ENCODE measurements around the gene CLCN2. TPM values are rescaled to one million over a fixed set of nuclear protein-coding genes. Genes with fewer than 3 reads are reported as not detected.

CLCN2 gene
- total RNA-seq, 1 donor from 2014 or later, result 9.0 TPM

GRCh38 chr3:184372296-184372821 is 11.0 kb upstream of the CLCN2 start:
- Mint-ChIP-seq H3K4me3 (ENCODE audit: unreplicated experiment) (no peak overlapping the region), H3K27ac (ENCODE audit: unreplicated experiment) (no peak overlapping the region), H3K27me3 (ENCODE audit: low read depth, unreplicated experiment) (peaks cover 19% of the 10 kb centered on the region), H3K4me1 (ENCODE audit: low read depth, unreplicated experiment) (peaks cover 26% of the 10 kb centered on the region), H3K9me3 (ENCODE audit: unreplicated experiment) (no peaks in the 10 kb centered on the region), H3K36me3 (ENCODE audit: low read depth, unreplicated experiment) (peaks cover 13% of the 10 kb centered on the region)
- DNase-seq (ENCODE audit: low read depth) (no peak), FAIRE-seq (no peak)
- H3K4me2 ChIP-seq (ENCODE audit: low read length), result no peak overlapping the region
- H3K9me3 ChIP-seq (ENCODE audit: insufficient read depth, low read depth, low read length), result no peaks in the 10 kb centered on the region
- peaks cover 2% of the 10 kb centered on the region for H3K36me3 ChIP-seq (ENCODE audit: insufficient read depth, low read length)
- no peak overlapping the region for H3K27ac ChIP-seq (ENCODE audit: low read depth, low read length)
- no peaks in the 10 kb centered on the region for H3K79me2 ChIP-seq (ENCODE audit: insufficient read depth, low read length)
- H3K4me1 ChIP-seq (ENCODE audit: insufficient read depth, low read length), result peaks cover 28% of the 10 kb centered on the region
- no peak overlapping the region for H2AFZ ChIP-seq (ENCODE audit: low read depth, low read length)
- H3K27me3 ChIP-seq (ENCODE audit: insufficient read depth, low read length), result peaks cover 14% of the 10 kb centered on the region
- H4K20me1 ChIP-seq (ENCODE audit: insufficient read depth, low read length), result peaks cover 24% of the 10 kb centered on the region
- no peak for TF ChIP-seq EZH2 (IDR thresholded peaks at IDR 0.05; ENCODE audit: insufficient read depth, low read length)
- TF ChIP-seq CTCF (IDR thresholded peaks at IDR 0.05; ENCODE audit: insufficient read depth, low read depth, low read length), result no peak
- H3K4me3 ChIP-seq (ENCODE audit: insufficient read depth, low read depth, low read length), result no peak overlapping the region
- H3K9ac ChIP-seq (ENCODE audit: low read length), result no peak overlapping the region

- Histone ChIP-seq H3K9ac (ENCODE audit: low read length) (no peak overlapping the region), H3K9me3 (ENCODE audit: insufficient read depth, low read depth, low read length) (no peaks in the 10 kb centered on the region), H2AFZ (ENCODE audit: low read depth, low read length) (no peak overlapping the region), H3K4me1 (ENCODE audit: insufficient read depth, low read length) (peaks cover 28% of the 10 kb centered on the region), H3K4me3 (ENCODE audit: insufficient read depth, low read depth, low read length) (no peak overlapping the region), H3K4me2 (ENCODE audit: low read length) (peak overlapping the region; percentile 1), H3K79me2 (ENCODE audit: insufficient read depth, low read length) (no peaks in the 10 kb centered on the region), H3K27ac (ENCODE audit: low read depth, low read length) (no peak overlapping the region), H4K20me1 (ENCODE audit: insufficient read depth, low read length) (peaks cover 28% of the 10 kb centered on the region), H3K27me3 (ENCODE audit: insufficient read depth, low read length) (peaks cover 11% of the 10 kb centered on the region), H3K36me3 (ENCODE audit: insufficient read depth, low read length) (peaks cover 7% of the 10 kb centered on the region)
- Mint-ChIP-seq H3K4me1 (ENCODE audit: low read depth, unreplicated experiment) (peaks cover 26% of the 10 kb centered on the region), H3K27ac (ENCODE audit: unreplicated experiment) (no peak overlapping the region), H3K27me3 (ENCODE audit: low read depth, unreplicated experiment) (peaks cover 14% of the 10 kb centered on the region), H3K9me3 (ENCODE audit: unreplicated experiment) (no peaks in the 10 kb centered on the region), H3K4me3 (ENCODE audit: unreplicated experiment) (peak overlapping the region; percentile 15), H3K36me3 (ENCODE audit: low read depth, unreplicated experiment) (peaks cover 17% of the 10 kb centered on the region)
- peak; percentile 71 for DNase-seq (ENCODE audit: low read depth)
- TF ChIP-seq EZH2 (IDR thresholded peaks at IDR 0.05; ENCODE audit: insufficient read depth, low read length) (no peak), CTCF (IDR thresholded peaks at IDR 0.05; ENCODE audit: insufficient read depth, low read depth, low read length) (peak; percentile 97)
- FAIRE-seq, result peak; percentile 66
These were observed 10.2 kb upstream of the CLCN2 start for GRCh38 chr3:184371570-184372018.

DNA sequence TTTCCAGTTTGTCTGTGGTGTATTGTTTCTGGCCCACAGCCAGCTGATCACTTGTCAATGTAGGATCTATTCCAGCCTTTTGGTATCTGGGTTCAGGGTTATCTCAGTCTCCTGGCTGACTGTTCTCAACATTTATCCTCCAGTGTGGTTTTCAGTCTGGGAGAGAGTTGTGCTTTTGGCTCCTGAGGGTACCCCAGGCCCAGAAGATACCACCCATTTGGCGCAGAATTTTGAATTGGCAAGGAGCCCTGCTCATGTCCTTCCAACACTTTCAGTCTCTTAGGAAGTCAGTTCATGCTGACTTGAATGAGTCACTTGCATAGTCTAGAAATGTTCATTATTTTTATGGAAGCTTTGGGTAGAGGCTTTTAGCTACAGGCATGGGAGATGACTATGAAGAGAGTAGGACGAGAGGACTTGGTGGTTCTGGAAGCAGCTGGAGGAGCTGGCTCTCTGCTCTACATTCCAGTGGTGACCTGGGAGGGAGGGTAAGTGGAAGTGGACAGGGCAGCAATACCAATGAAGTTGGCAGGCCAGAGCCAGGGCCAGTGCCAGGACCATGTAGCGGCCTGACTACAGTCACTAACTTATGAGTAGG is 7.3 kb upstream of the CLCN2 start:
- Mint-ChIP-seq H3K27me3 (ENCODE audit: low read depth, unreplicated experiment) (no peaks in the 10 kb centered on the region), H3K27ac (ENCODE audit: unreplicated experiment) (no peak overlapping the region), H3K4me3 (ENCODE audit: unreplicated experiment) (no peak overlapping the region), H3K4me1 (ENCODE audit: low read depth, unreplicated experiment) (peaks cover 36% of the 10 kb centered on the region), H3K9me3 (ENCODE audit: unreplicated experiment) (no peaks in the 10 kb centered on the region), H3K36me3 (ENCODE audit: low read depth, unreplicated experiment) (peaks cover 26% of the 10 kb centered on the region)
- peak overlapping the region; percentile 18 for H3K27ac ChIP-seq (ENCODE audit: low read depth, low read length)
- no peaks in the 10 kb centered on the region for H3K27me3 ChIP-seq (ENCODE audit: insufficient read depth, low read length)
- no peak overlapping the region for H2AFZ ChIP-seq (ENCODE audit: low read depth, low read length)
- peak overlapping the region; percentile 21 for H3K9ac ChIP-seq (ENCODE audit: low read length)
- peaks cover 32% of the 10 kb centered on the region for H3K4me1 ChIP-seq (ENCODE audit: insufficient read depth, low read length)
- H4K20me1 ChIP-seq (ENCODE audit: insufficient read depth, low read length), result peaks cover 40% of the 10 kb centered on the region
- peaks cover 18% of the 10 kb centered on the region for H3K79me2 ChIP-seq (ENCODE audit: insufficient read depth, low read length)
- H3K36me3 ChIP-seq (ENCODE audit: insufficient read depth, low read length), result peaks cover 15% of the 10 kb centered on the region
- TF ChIP-seq CTCF (IDR thresholded peaks at IDR 0.05; ENCODE audit: insufficient read depth, low read depth, low read length) (no peak), EZH2 (IDR thresholded peaks at IDR 0.05; ENCODE audit: insufficient read depth, low read length) (no peak)
- FAIRE-seq (no peak), DNase-seq (ENCODE audit: low read depth) (peak; percentile 83)
- no peaks in the 10 kb centered on the region for H3K9me3 ChIP-seq (ENCODE audit: insufficient read depth, low read depth, low read length)
- peak overlapping the region; percentile 8 for H3K4me2 ChIP-seq (ENCODE audit: low read length)
- no peak overlapping the region for H3K4me3 ChIP-seq (ENCODE audit: insufficient read depth, low read depth, low read length)

Measured in astrocyte (in vitro differentiated cells and primary cell).